Measurements from ENCODE around the gene CACUL1. TPM values are rescaled to one million over a fixed set of nuclear protein-coding genes. Genes with fewer than 3 reads are reported as not detected.
"Not testable (repeated sequence)": the region's sequence is repeated elsewhere in the genome, so short reads cannot be mapped to it uniquely, and the experiment has no call there.

The CACUL1 gene
- 23.9 TPM for polyA plus RNA-seq

GRCh38 chr10:118754556-118755423, at the start of gene CACUL1:
Gene CACUL1 (minus strand): TSS chr10:118754970. CDS start chr10:118754762, 208 bp downstream.
- H3K4me1 Mint-ChIP-seq: peaks cover 25 to 36% (median 27%) of the 10 kb centered on the region in 3 donors
- no peaks in the 10 kb centered on the region for H3K9me3 Mint-ChIP-seq
- peak within 1 kb of the TSS; percentile 94 to 98 (median 98) for H3K27ac Mint-ChIP-seq
- peak within 1 kb of the TSS; percentile 93 to 99 (median 98) for H3K4me3 Mint-ChIP-seq
- H3K27me3 Mint-ChIP-seq: no peaks in the 10 kb centered on the region
- H3K36me3 Mint-ChIP-seq: peaks cover 5% of the 10 kb centered on the region

- Mint-ChIP-seq H3K9me3 (no peaks in the 10 kb centered on the region), H3K27me3 (peaks cover 9% of the 10 kb centered on the region), H3K4me3 (no peak overlapping the region), H3K36me3 (peaks cover 2% of the 10 kb centered on the region), H3K27ac (no peak overlapping the region), H3K4me1 (no peaks in the 10 kb centered on the region)
Observed at GRCh38 chr10:118804262-118804773, 49.5 kb upstream of the CACUL1 start.

GRCh38 chr10:118802126-118802793, 47.5 kb upstream of the CACUL1 start:
- peaks cover 2% of the 10 kb centered on the region for H3K36me3 Mint-ChIP-seq
- H3K9me3 Mint-ChIP-seq: no peaks in the 10 kb centered on the region
- peaks cover 9% of the 10 kb centered on the region for H3K27me3 Mint-ChIP-seq
- no peaks in the 10 kb centered on the region for H3K4me1 Mint-ChIP-seq
- H3K4me3 Mint-ChIP-seq: no peak overlapping the region
- no peak overlapping the region for H3K27ac Mint-ChIP-seq

GRCh38 chr10:118800920-118801319, 46.1 kb upstream of the CACUL1 start:
- Mint-ChIP-seq H3K27ac (no peak overlapping the region), H3K36me3 (peaks cover 2% of the 10 kb centered on the region), H3K27me3 (peaks cover 9% of the 10 kb centered on the region), H3K4me3 (no peak overlapping the region), H3K4me1 (no peaks in the 10 kb centered on the region), H3K9me3 (peaks cover 0 to 2% (median 0%) of the 10 kb centered on the region in 3 donors)

- Mint-ChIP-seq H3K27ac (no peak overlapping the region), H3K4me3 (no peak overlapping the region), H3K4me1 (no peaks in the 10 kb centered on the region), H3K9me3 (peaks cover 0 to 2% (median 0%) of the 10 kb centered on the region in 3 donors), H3K27me3 (peaks cover 9% of the 10 kb centered on the region), H3K36me3 (peaks cover 2% of the 10 kb centered on the region)
Observed at GRCh38 chr10:118799777-118800176, 45.0 kb upstream of the CACUL1 start.

GRCh38 chr10:118798231-118798662, 43.5 kb upstream of the CACUL1 start:
- H3K27ac Mint-ChIP-seq: peak overlapping the region in 1 of 3 donors; percentile 45
- H3K4me1 Mint-ChIP-seq: no peaks in the 10 kb centered on the region
- H3K9me3 Mint-ChIP-seq: peaks cover 0 to 2% (median 0%) of the 10 kb centered on the region in 3 donors
- H3K36me3 Mint-ChIP-seq: peaks cover 2% of the 10 kb centered on the region
- peaks cover 11% of the 10 kb centered on the region for H3K27me3 Mint-ChIP-seq
- no peak overlapping the region for H3K4me3 Mint-ChIP-seq

GRCh38 chr10:118794971-118795370, 40.2 kb upstream of the CACUL1 start:
- H3K36me3 Mint-ChIP-seq, H3K4me3 Mint-ChIP-seq, H3K9me3 Mint-ChIP-seq, H3K27me3 Mint-ChIP-seq, H3K4me1 Mint-ChIP-seq, H3K27ac Mint-ChIP-seq: not testable (repeated sequence)

GRCh38 chr10:118793545-118793944, 38.8 kb upstream of the CACUL1 start:
- H3K36me3 Mint-ChIP-seq: no peaks in the 10 kb centered on the region
- H3K27ac Mint-ChIP-seq: no peak overlapping the region
- H3K4me1 Mint-ChIP-seq: peaks cover 0 to 2% (median 0%) of the 10 kb centered on the region in 3 donors
- peaks cover 0 to 2% (median 0%) of the 10 kb centered on the region in 3 donors for H3K9me3 Mint-ChIP-seq
- H3K4me3 Mint-ChIP-seq: no peak overlapping the region
- peaks cover 4% of the 10 kb centered on the region for H3K27me3 Mint-ChIP-seq

GRCh38 chr10:118792526-118792925, 37.8 kb upstream of the CACUL1 start:
- H3K4me3 Mint-ChIP-seq: no peak overlapping the region
- peaks cover 0 to 2% (median 0%) of the 10 kb centered on the region in 3 donors for H3K9me3 Mint-ChIP-seq
- H3K4me1 Mint-ChIP-seq: peaks cover 0 to 2% (median 0%) of the 10 kb centered on the region in 3 donors
- no peak overlapping the region for H3K27ac Mint-ChIP-seq
- H3K36me3 Mint-ChIP-seq: no peaks in the 10 kb centered on the region
- H3K27me3 Mint-ChIP-seq: peaks cover 2% of the 10 kb centered on the region

- no peaks in the 10 kb centered on the region for H3K9me3 Mint-ChIP-seq
- no peak overlapping the region for H3K4me3 Mint-ChIP-seq
- H3K36me3 Mint-ChIP-seq: no peaks in the 10 kb centered on the region
- H3K27ac Mint-ChIP-seq: no peak overlapping the region
- peaks cover 0 to 2% (median 0%) of the 10 kb centered on the region in 3 donors for H3K4me1 Mint-ChIP-seq
- H3K27me3 Mint-ChIP-seq: peaks cover 2% of the 10 kb centered on the region
Observed at GRCh38 chr10:118790058-118790457, 35.3 kb upstream of the CACUL1 start.

GRCh38 chr10:118785551-118785950, 30.8 kb upstream of the CACUL1 start:
- H3K4me3 Mint-ChIP-seq: no peak overlapping the region
- no peak overlapping the region for H3K27ac Mint-ChIP-seq
- H3K27me3 Mint-ChIP-seq: peaks cover 6% of the 10 kb centered on the region
- peaks cover 0 to 1% (median 0%) of the 10 kb centered on the region in 3 donors for H3K9me3 Mint-ChIP-seq
- no peaks in the 10 kb centered on the region for H3K4me1 Mint-ChIP-seq
- H3K36me3 Mint-ChIP-seq: no peaks in the 10 kb centered on the region

- Mint-ChIP-seq H3K36me3 (no peaks in the 10 kb centered on the region), H3K4me3 (no peak overlapping the region), H3K9me3 (peaks cover 0 to 1% (median 0%) of the 10 kb centered on the region in 3 donors), H3K27ac (no peak overlapping the region), H3K4me1 (no peaks in the 10 kb centered on the region), H3K27me3 (peaks cover 6% of the 10 kb centered on the region)
Observed at GRCh38 chr10:118783776-118784545, 29.2 kb upstream of the CACUL1 start.

- not testable (repeated sequence) for H3K4me1 Mint-ChIP-seq, H3K4me3 Mint-ChIP-seq, H3K36me3 Mint-ChIP-seq, H3K9me3 Mint-ChIP-seq, H3K27me3 Mint-ChIP-seq, H3K27ac Mint-ChIP-seq
Observed at GRCh38 chr10:118782916-118783465, 28.2 kb upstream of the CACUL1 start.

GRCh38 chr10:118781541-118781940, 26.8 kb upstream of the CACUL1 start:
- Mint-ChIP-seq H3K4me3 (peak overlapping the region in 1 of 4 donors; percentile 51), H3K27ac (no peak overlapping the region), H3K9me3 (peaks cover 0 to 7% (median 4%) of the 10 kb centered on the region in 3 donors), H3K27me3 (peaks cover 6% of the 10 kb centered on the region), H3K4me1 (no peaks in the 10 kb centered on the region), H3K36me3 (peaks cover 4% of the 10 kb centered on the region)
